ENCODE data around the gene RTN4RL1. TPM values are rescaled to one million over a fixed set of nuclear protein-coding genes. Genes with fewer than 3 reads are reported as not detected.
A peak's percentile ranks its signal among the peaks of the same experiment; 100 is the strongest.

Gene RTN4RL1
- total RNA-seq, 2 donors from 2014 or later = 18.2 to 19.6 TPM

DNA sequence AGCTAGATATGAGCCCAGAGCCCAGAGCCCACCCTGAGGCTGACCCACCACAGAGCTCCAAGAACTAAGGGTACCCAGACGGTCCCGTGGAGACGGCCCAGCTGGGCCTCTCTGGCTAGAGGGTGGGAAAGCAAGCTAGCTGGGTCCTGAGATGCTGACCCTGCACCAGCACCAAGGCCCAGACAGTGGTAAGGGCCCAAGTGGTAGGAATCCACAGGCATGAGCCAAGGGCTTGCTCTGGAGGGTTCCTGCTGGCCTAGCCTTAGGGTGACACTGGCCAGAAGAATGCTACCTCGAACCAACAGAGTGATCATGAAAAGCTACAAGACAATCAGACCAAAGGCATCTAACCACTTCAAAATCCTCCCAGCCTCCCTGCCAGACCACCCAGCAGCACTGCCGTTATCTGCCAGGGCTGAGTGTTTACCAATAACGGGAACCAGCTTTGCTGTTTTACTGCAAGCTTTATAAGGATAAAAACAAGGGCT, 42.9 kb upstream of the RTN4RL1 start:
- Histone ChIP-seq H3K9ac (ENCODE audit: extremely low read depth, low read length, poor library complexity, severe bottlenecking) (no peak overlapping the region), H3K4me3 (ENCODE audit: low read length) (no peak overlapping the region), H3K27ac (ENCODE audit: low read depth, low read length) (peak overlapping the region; percentile 57), H3K27me3 (ENCODE audit: control insufficient read depth, insufficient read depth, low read length, poor library complexity, severe bottlenecking) (no peaks in the 10 kb centered on the region), H3K4me1 (ENCODE audit: control insufficient read depth, insufficient read depth, low read length) (peaks cover 9% of the 10 kb centered on the region), H3K36me3 (ENCODE audit: control insufficient read depth, insufficient read depth, low read length) (peaks cover 91% of the 10 kb centered on the region), H3K9me3 (ENCODE audit: control insufficient read depth, low read length) (no peaks in the 10 kb centered on the region)
- H3K9me3 Mint-ChIP-seq = no peaks in the 10 kb centered on the region
- no peak for DNase-seq
- 92 to 100% methylated on average over 5 to 6 of the region's 6 CpGs for WGBS, 2 experiments (ENCODE audit: insufficient coverage in 1 of 2, insufficient read length in 1 of 2)
- H3K27ac Mint-ChIP-seq = no peak overlapping the region
- no peak overlapping the region for H3K4me3 Mint-ChIP-seq
- TF ChIP-seq, protein P1, sequence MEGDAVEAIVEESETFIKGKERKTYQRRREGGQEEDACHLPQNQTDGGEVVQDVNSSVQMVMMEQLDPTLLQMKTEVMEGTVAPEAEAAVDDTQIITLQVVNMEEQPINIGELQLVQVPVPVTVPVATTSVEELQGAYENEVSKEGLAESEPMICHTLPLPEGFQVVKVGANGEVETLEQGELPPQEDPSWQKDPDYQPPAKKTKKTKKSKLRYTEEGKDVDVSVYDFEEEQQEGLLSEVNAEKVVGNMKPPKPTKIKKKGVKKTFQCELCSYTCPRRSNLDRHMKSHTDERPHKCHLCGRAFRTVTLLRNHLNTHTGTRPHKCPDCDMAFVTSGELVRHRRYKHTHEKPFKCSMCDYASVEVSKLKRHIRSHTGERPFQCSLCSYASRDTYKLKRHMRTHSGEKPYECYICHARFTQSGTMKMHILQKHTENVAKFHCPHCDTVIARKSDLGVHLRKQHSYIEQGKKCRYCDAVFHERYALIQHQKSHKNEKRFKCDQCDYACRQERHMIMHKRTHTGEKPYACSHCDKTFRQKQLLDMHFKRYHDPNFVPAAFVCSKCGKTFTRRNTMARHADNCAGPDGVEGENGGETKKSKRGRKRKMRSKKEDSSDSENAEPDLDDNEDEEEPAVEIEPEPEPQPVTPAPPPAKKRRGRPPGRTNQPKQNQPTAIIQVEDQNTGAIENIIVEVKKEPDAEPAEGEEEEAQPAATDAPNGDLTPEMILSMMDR (conservative IDR thresholded peaks at IDR 0.05) = no peak
- peaks cover 15% of the 10 kb centered on the region for H3K4me1 Mint-ChIP-seq
- H3K36me3 Mint-ChIP-seq (ENCODE audit: low read depth) = peaks cover 54% of the 10 kb centered on the region
- H3K27me3 Mint-ChIP-seq (ENCODE audit: insufficient read depth) = no peaks in the 10 kb centered on the region

DNA sequence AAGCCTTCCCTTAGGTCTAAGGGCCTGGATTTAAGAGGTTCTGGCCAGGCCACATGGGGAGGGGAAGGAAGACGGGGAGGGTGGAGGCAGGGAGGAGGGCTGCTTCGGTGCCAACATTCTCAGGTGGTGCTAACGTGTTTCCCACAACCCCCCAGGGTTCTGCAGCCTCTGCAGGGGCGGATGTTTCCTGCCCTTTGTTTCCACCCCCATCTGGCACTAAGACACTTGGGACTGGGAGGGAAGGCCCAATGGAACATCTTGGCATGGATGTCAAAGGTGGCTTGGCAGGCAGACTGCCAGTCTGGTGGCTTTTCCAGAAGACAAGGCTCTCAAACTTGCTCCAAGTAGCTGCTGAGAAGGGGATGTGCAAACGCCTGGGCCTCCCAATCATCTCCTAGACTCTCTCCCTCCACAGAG, 42.5 kb upstream of the RTN4RL1 start:
- no peak overlapping the region for H3K27ac ChIP-seq (ENCODE audit: low read depth, low read length)
- TF ChIP-seq, protein P1 (conservative IDR thresholded peaks at IDR 0.05) = no peak
- H3K27me3 ChIP-seq (ENCODE audit: control insufficient read depth, insufficient read depth, low read length, poor library complexity, severe bottlenecking) = no peaks in the 10 kb centered on the region
- Mint-ChIP-seq H3K36me3 (ENCODE audit: low read depth) (peaks cover 55% of the 10 kb centered on the region), H3K9me3 (no peaks in the 10 kb centered on the region), H3K4me1 (peaks cover 19% of the 10 kb centered on the region), H3K27ac (no peak overlapping the region), H3K27me3 (ENCODE audit: insufficient read depth) (no peaks in the 10 kb centered on the region), H3K4me3 (no peak overlapping the region)
- no peaks in the 10 kb centered on the region for H3K9me3 ChIP-seq (ENCODE audit: control insufficient read depth, low read length)
- no peak for DNase-seq
- no peak overlapping the region for H3K4me3 ChIP-seq (ENCODE audit: low read length)
- WGBS, 2 experiments (ENCODE audit: insufficient coverage in 1 of 2, insufficient read length in 1 of 2) = 93% methylated on average over 3 to 5 of the region's 5 CpGs
- H3K4me1 ChIP-seq (ENCODE audit: control insufficient read depth, insufficient read depth, low read length) = peaks cover 10% of the 10 kb centered on the region
- no peak overlapping the region for H3K9ac ChIP-seq (ENCODE audit: extremely low read depth, low read length, poor library complexity, severe bottlenecking)
- peaks cover 91% of the 10 kb centered on the region for H3K36me3 ChIP-seq (ENCODE audit: control insufficient read depth, insufficient read depth, low read length)

DNA sequence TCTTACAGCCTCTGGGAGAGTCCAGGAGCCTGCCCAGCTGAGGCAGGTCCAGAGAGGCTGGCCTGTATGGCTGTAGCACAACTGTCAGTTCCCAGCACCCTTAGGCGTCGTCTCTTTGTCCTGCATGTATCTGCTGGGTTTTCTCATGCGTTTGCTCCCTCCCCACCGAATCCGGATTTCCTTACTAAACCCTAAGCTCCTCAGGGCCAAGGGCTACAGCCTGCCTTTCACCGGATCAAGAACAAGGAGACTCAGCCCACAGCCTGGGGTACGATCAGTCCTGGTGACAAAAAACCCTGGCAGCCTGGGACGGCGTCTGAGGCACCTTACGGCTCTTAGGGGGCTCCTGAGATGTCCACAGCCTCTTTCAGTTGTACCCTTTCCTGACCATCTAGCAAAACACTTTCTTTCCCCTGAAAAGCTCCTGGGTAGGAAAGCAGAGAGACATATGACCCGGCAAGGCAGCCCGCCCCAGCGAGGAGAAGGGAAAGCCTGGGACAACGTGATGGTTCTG, 42.0 kb upstream of the RTN4RL1 start:
- no peaks in the 10 kb centered on the region for H3K9me3 Mint-ChIP-seq
- TF ChIP-seq, protein P1 (conservative IDR thresholded peaks at IDR 0.05) = no peak
- H3K27me3 Mint-ChIP-seq (ENCODE audit: insufficient read depth) = no peaks in the 10 kb centered on the region
- Histone ChIP-seq H3K9ac (ENCODE audit: extremely low read depth, low read length, poor library complexity, severe bottlenecking) (no peak overlapping the region), H3K9me3 (ENCODE audit: control insufficient read depth, low read length) (no peaks in the 10 kb centered on the region), H3K27me3 (ENCODE audit: control insufficient read depth, insufficient read depth, low read length, poor library complexity, severe bottlenecking) (no peaks in the 10 kb centered on the region), H3K4me1 (ENCODE audit: control insufficient read depth, insufficient read depth, low read length) (peaks cover 10% of the 10 kb centered on the region), H3K36me3 (ENCODE audit: control insufficient read depth, insufficient read depth, low read length) (peaks cover 91% of the 10 kb centered on the region), H3K27ac (ENCODE audit: low read depth, low read length) (no peak overlapping the region), H3K4me3 (ENCODE audit: low read length) (no peak overlapping the region)
- 96% methylated on average over 8 to 14 of the region's 14 CpGs for WGBS, 2 experiments (ENCODE audit: insufficient coverage in 1 of 2, insufficient read length in 1 of 2)
- H3K4me3 Mint-ChIP-seq = no peak overlapping the region
- no peak overlapping the region for H3K27ac Mint-ChIP-seq
- H3K4me1 Mint-ChIP-seq = peaks cover 24% of the 10 kb centered on the region
- peaks cover 58% of the 10 kb centered on the region for H3K36me3 Mint-ChIP-seq (ENCODE audit: low read depth)
- no peak for DNase-seq

Data from endodermal cell (in vitro differentiated cells).